Endothelial cell of umbilical vein (primary cell): Measurements from ENCODE around the gene CCDC167. TPM values are rescaled to one million over a fixed set of nuclear protein-coding genes. Genes with fewer than 3 reads are reported as not detected.

Source experiments
- BruUV-seq: library from RNA; stranded (reverse); fragments of 400-500 nt; replicated peaks from 2 replicates; lab custom pipeline; 2021; lab: Mats Ljungman, UMichigan
- CTCF ChIA-PET: fragments of 300-600, 350-600 bp; sonication (Branson Sonifier 250); formaldehyde crosslinking; loops from one replicate; lab custom pipeline; 2021; ENCODE audit warnings: antibody characterized with exemption, inconsistent platforms; lab: Charles Lee
- POLR2A ChIA-PET: fragments of 300-600, 350-600 bp; sonication (Branson Sonifier 250); formaldehyde crosslinking; loops from one replicate; lab custom pipeline; 2021; ENCODE audit warnings: antibody characterized with exemption, inconsistent platforms; lab: Charles Lee
- DNase-seq: peaks from one replicate; pipeline ENCODE4 v3.0.0-alpha.2; 2011; ENCODE audit warnings: low read depth, low spot score
- FAIRE-seq: peaks from 2 replicates; lab custom pipeline; 2011; peaks lifted over from hg19 to GRCh38; lab: Jason Lieb, UNC
- H2AFZ ChIP-seq: 2 replicates; pipeline ENCODE4 v1.6.0; 2012; ENCODE audit warnings: low read depth, low read length, control low read depth, inconsistent platforms
- H3K27ac ChIP-seq: 2 replicates; pipeline ENCODE4 v1.5.1; 2011; ENCODE audit warnings: low read depth, mild to moderate bottlenecking, control low read depth, low read length, moderate library complexity; ENCODE audit not compliant: insufficient read depth
- H3K27me3 ChIP-seq, 2 experiments: 2 replicates each; pipeline versions ENCODE4 v1.6.0 to v1.6.1; 2011; ENCODE audit warnings: low read length in 2 of 2, mixed read lengths in 1 of 2; ENCODE audit not compliant: control insufficient read depth in 2 of 2, insufficient read depth in 2 of 2
- H3K36me3 ChIP-seq, 2 experiments: 2 replicates in 1 of 2; 3 replicates in 1 of 2; pipeline ENCODE4 v1.5.1; 2011; ENCODE audit warnings: low read length in 2 of 2, mild to moderate bottlenecking in 1 of 2, moderate library complexity in 1 of 2; ENCODE audit not compliant: control insufficient read depth in 2 of 2, insufficient read depth in 2 of 2; ENCODE audit errors: extremely low read depth in 1 of 2
- H3K4me1 ChIP-seq: 3 replicates; pipeline ENCODE4 v1.5.1; 2011; ENCODE audit warnings: mild to moderate bottlenecking, low read length; ENCODE audit not compliant: control insufficient read depth, insufficient read depth; ENCODE audit errors: extremely low read depth
- H3K4me2 ChIP-seq: 2 replicates; pipeline ENCODE4 v1.6.1; 2011; ENCODE audit warnings: low read length, control low read depth, mixed read lengths; ENCODE audit not compliant: insufficient read depth
- H3K4me3 ChIP-seq, 3 experiments: fragments of 200-600 bp in 1 of 3; sonication (generic), shearing (Covaris generic) in 1 of 3; replicated peaks in 1 of 3; 2 replicates each; pipeline ENCODE4 v1.5.1; 2011 to 2016; ENCODE audit warnings: control low read depth in 3 of 3, low read length in 3 of 3, mild to moderate bottlenecking in 2 of 3, inconsistent platforms in 1 of 3, low read depth in 1 of 3, moderate library complexity in 1 of 3; ENCODE audit not compliant: insufficient read depth in 1 of 3
- H3K79me2 ChIP-seq: 2 replicates; pipeline ENCODE4 v1.6.0; 2012; ENCODE audit warnings: low read length, inconsistent platforms; ENCODE audit not compliant: control insufficient read depth, insufficient read depth
- H3K9ac ChIP-seq: replicated peaks from 2 replicates; pipeline ENCODE3; 2011; ENCODE audit warnings: low read length, control low read depth; ENCODE audit not compliant: insufficient read depth; ENCODE audit errors: extremely low read depth
- H3K9me1 ChIP-seq: replicated peaks from 3 replicates; pipeline ENCODE4 v1.6.0; 2011; ENCODE audit warnings: mild to moderate bottlenecking, low read length; ENCODE audit not compliant: control insufficient read depth, insufficient read depth; ENCODE audit errors: extremely low read depth
- H3K9me3 ChIP-seq: replicated peaks from 2 replicates; pipeline ENCODE4 v1.5.1; 2012; ENCODE audit warnings: low read length, inconsistent platforms; ENCODE audit not compliant: control insufficient read depth, insufficient read depth
- H4K20me1 ChIP-seq: replicated peaks from 2 replicates; pipeline ENCODE3; 2011; ENCODE audit warnings: mild to moderate bottlenecking, low read length; ENCODE audit not compliant: control insufficient read depth, insufficient read depth; ENCODE audit errors: extremely low read depth
- CTCF ChIP-seq, 2 donors: IDR thresholded peaks; 1 replicate in 1 of 2; 2 replicates in 1 of 2; pipeline ENCODE4 v1.5.1; 2011; ENCODE audit warnings: low read length in 2 of 2, mild to moderate bottlenecking in 2 of 2, moderate library complexity in 2 of 2, control low read depth in 1 of 2, inconsistent platforms in 1 of 2, low read depth in 1 of 2; ENCODE audit not compliant: insufficient read depth in 1 of 2; ENCODE audit errors: extremely low read depth in 1 of 2
- EZH2 ChIP-seq: IDR thresholded peaks from 2 replicates; pipeline ENCODE4 v1.6.1; 2012; ENCODE audit warnings: borderline replicate concordance, low read depth, mild to moderate bottlenecking, moderate library complexity, low read length, inconsistent platforms; ENCODE audit not compliant: severe bottlenecking
- GATA2 ChIP-seq: IDR thresholded peaks from 2 replicates; pipeline ENCODE4 v1.7.0; 2011; ENCODE audit warnings: low read depth, mild to moderate bottlenecking, moderate library complexity, mixed read lengths, low read length; ENCODE audit not compliant: insufficient read length, insufficient read depth
- JUN ChIP-seq: IDR thresholded peaks from 2 replicates; pipeline ENCODE4 v1.6.1; 2011; ENCODE audit warnings: borderline replicate concordance, low read depth; ENCODE audit not compliant: insufficient read length, insufficient read depth
- MAX ChIP-seq: IDR thresholded peaks from 2 replicates; pipeline ENCODE4 v1.6.1; 2011; ENCODE audit not compliant: insufficient read depth, insufficient read length
- MYC ChIP-seq: IDR thresholded peaks from one replicate; pipeline ENCODE4 v1.6.1; 2011; ENCODE audit warnings: mild to moderate bottlenecking, low read depth, low read length
- POLR2A ChIP-seq: IDR thresholded peaks from 2 replicates; pipeline ENCODE4 v1.6.1; 2012; ENCODE audit warnings: low read depth, mild to moderate bottlenecking, control low read depth, low read length
- dilution Hi-C: fragments of 300-500 bp; cut with MboI; formaldehyde crosslinking; loops from one replicate; pipeline ENCODE4 v1.15.0; 2019; ENCODE audit warnings: low sequenced_read_pairs; ENCODE audit not compliant: extremely low pct_ligation_motif_present
- intact Hi-C: fragments of 100-400 bp; cut with micrococcal nuclease; formaldehyde crosslinking; loops from one replicate; pipeline ENCODE4 v1.10.0; 2022
- polyA plus RNA-seq, 4 experiments: library from polyadenylated mRNA; depleted of rRNA in 3 of 4; stranded (reverse) in 3 of 4; unstranded in 1 of 4; fragments of >200 nt; gene quantifications; 2 replicates each; pipeline versions ENCODE4 v1.2.1 to v1.2.3, GENCODE V29; 2011 to 2012; ENCODE audit warnings: missing spikeins in 1 of 4
- total RNA-seq: library from RNA; stranded (reverse); gene quantifications from 2 replicates; pipeline ENCODE4 v1.2.3, GENCODE V29; 2021

Gene CCDC167
- total and polyA plus RNA-seq, 2 donors (not counting 3 experiments of a cell fraction or from before 2014, with no cell fraction given), result 46.6 to 105 TPM

- dilution Hi-C loops, result no loop called here
- intact Hi-C loops, result no loop called here
- ChIA-PET POLR2A (no interaction called here), CTCF (interaction anchor here (1.0 to 1.4 kb wide), 3 partner anchors 17 to 34 kb away, joined by 3 to 6 read pairs (median 3); no protein-coding TSS in a partner anchor)
- no peaks in the 10 kb centered on the region for H3K79me2 ChIP-seq
- no peaks in the 10 kb centered on the region for H4K20me1 ChIP-seq
- no peaks in the 10 kb centered on the region for H3K9me1 ChIP-seq
- H3K36me3 ChIP-seq, result no peaks in the 10 kb centered on the region
- no peak for FAIRE-seq
- no peak for DNase-seq
- H3K9ac ChIP-seq, result no peak overlapping the region
- no peak overlapping the region for H3K4me3 ChIP-seq
- BruUV-seq, result no TSS peak
- no peak overlapping the region for H3K27ac ChIP-seq
- H2AFZ ChIP-seq, result no peak overlapping the region
- no peak overlapping the region for H3K4me2 ChIP-seq
- no peak for TF ChIP-seq GATA2
- TF ChIP-seq POLR2A, result no peak
- TF ChIP-seq CTCF (IDR thresholded peaks at IDR 0.05; ENCODE audit: extremely low read depth in 1 of 2, insufficient read depth in 1 of 2, low read depth in 1 of 2, low read length in 2 of 2), result no peak
- TF ChIP-seq EZH2, result no peak
- TF ChIP-seq MYC, result no peak
- no peak for TF ChIP-seq JUN
- TF ChIP-seq MAX, result no peak
- H3K9me3 ChIP-seq, result no peaks in the 10 kb centered on the region
- peaks cover 7% of the 10 kb centered on the region for H3K4me1 ChIP-seq
- H3K27me3 ChIP-seq, result peaks cover 55 to 70% of the 10 kb centered on the region in 2 experiments
These were observed 31.8 kb upstream of the CCDC167 start for GRCh38 chr6:37531437-37532036.
